Activated CD4-positive, alpha-beta T cell treated with anti-CD3 and anti-CD28 coated beads, Interleukin-2, amount 10 ng/mL, durations not matched to agents 7 days and 5 days (primary cell): Measurements from ENCODE around the gene CNOT6. TPM values are rescaled to one million over a fixed set of nuclear protein-coding genes. Genes with fewer than 3 reads are reported as not detected.

Experiments
- CTCF ChIA-PET: fragments of 350-600 bp; sonication (Branson Sonifier 250); formaldehyde crosslinking; loops from one replicate; lab custom pipeline; 2021; ENCODE audit warnings: antibody characterized with exemption; lab: Charles Lee
- POLR2A ChIA-PET: fragments of 350-600 bp; sonication (Branson Sonifier 250); formaldehyde crosslinking; loops from one replicate; lab custom pipeline; 2021; ENCODE audit warnings: antibody characterized with exemption; lab: Charles Lee
- DNase-seq: peaks from one replicate; pipeline ENCODE4 v3.0.0-alpha.2; 2020
- H3K27ac Mint-ChIP-seq: one replicate; pipeline ENCODE4 v1.8.0; 2021; ENCODE audit warnings: mild to moderate bottlenecking, moderate library complexity, mixed read lengths
- H3K27me3 Mint-ChIP-seq: one replicate; pipeline ENCODE4 v1.8.0; 2021; ENCODE audit warnings: mixed read lengths
- H3K36me3 Mint-ChIP-seq: one replicate; pipeline ENCODE4 v1.8.0; 2021; ENCODE audit warnings: low read depth, mixed read lengths
- H3K4me1 Mint-ChIP-seq: one replicate; pipeline ENCODE4 v1.8.0; 2021; ENCODE audit warnings: mixed read lengths
- H3K4me3 Mint-ChIP-seq: one replicate; pipeline ENCODE4 v1.8.0; 2021; ENCODE audit warnings: mild to moderate bottlenecking, moderate library complexity, mixed read lengths
- H3K9me3 Mint-ChIP-seq: one replicate; pipeline ENCODE4 v1.8.0; 2021; ENCODE audit warnings: mixed read lengths
- total RNA-seq, 2 experiments: library from RNA; stranded (reverse); gene quantifications; one replicate each; pipeline ENCODE4 v1.2.3, GENCODE V29; 2021

Gene CNOT6
- total RNA-seq, 2 experiments from 2014 or later, result 38.3 to 44.8 TPM

- Mint-ChIP-seq H3K36me3 (no peaks in the 10 kb centered on the region), H3K9me3 (no peaks in the 10 kb centered on the region), H3K4me1 (no peaks in the 10 kb centered on the region), H3K27ac (no peak overlapping the region), H3K4me3 (no peak overlapping the region), H3K27me3 (no peaks in the 10 kb centered on the region)
- ChIA-PET CTCF (interaction anchor here (1.2 kb wide), 1 partner anchor 13 kb away, joined by 4 read pairs; no protein-coding TSS in a partner anchor), POLR2A (no interaction called here)
- DNase-seq, result no peak
Measured at GRCh38 chr5:180611140-180611850, 117.1 kb downstream of the CNOT6 start.

GRCh38 chr5:180612683-180613082, 118.5 kb downstream of the CNOT6 start:
- Mint-ChIP-seq H3K27ac (no peak overlapping the region), H3K4me1 (no peaks in the 10 kb centered on the region), H3K9me3 (no peaks in the 10 kb centered on the region), H3K36me3 (no peaks in the 10 kb centered on the region), H3K27me3 (no peaks in the 10 kb centered on the region), H3K4me3 (no peak overlapping the region)
- ChIA-PET CTCF (no interaction called here), POLR2A (no interaction called here)
- DNase-seq, result no peak

DNA sequence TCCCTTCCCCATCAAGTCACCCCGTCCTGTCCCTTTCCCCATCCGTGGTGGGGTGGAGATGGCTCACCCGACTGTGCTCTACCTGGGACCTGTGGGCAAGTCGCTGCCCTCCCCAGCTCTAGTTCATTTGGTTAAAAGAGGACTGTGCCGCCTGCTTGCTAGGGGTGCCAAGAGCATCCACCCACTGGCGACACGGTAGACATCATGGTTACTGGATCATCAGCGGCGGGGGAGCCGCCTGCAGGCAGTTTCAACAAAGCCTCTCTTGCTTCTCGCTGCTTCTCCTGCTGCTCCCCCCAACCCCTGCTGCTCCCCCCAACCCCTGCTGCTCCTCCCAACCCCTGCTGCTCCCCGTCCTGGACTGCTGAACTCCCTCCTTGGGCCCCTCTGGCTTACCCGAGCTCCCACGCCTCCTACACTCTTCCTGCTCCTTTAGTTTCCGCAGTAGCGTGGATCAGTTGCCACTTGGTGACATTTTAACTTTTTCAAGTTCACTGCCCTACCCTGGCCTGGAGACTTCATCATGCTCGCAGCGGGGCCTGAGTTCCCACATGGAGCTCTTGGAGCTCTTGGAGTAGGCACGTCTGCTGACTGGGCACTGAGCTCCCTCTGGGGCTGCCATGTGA, 119.1 kb downstream of the CNOT6 start:
- ChIA-PET CTCF (no interaction called here), POLR2A (no interaction called here)
- H3K4me3 Mint-ChIP-seq, result no peak overlapping the region
- no peaks in the 10 kb centered on the region for H3K9me3 Mint-ChIP-seq
- no peaks in the 10 kb centered on the region for H3K36me3 Mint-ChIP-seq
- H3K27ac Mint-ChIP-seq, result no peak overlapping the region
- H3K4me1 Mint-ChIP-seq, result no peaks in the 10 kb centered on the region
- no peak for DNase-seq
- H3K27me3 Mint-ChIP-seq, result no peaks in the 10 kb centered on the region

DNA sequence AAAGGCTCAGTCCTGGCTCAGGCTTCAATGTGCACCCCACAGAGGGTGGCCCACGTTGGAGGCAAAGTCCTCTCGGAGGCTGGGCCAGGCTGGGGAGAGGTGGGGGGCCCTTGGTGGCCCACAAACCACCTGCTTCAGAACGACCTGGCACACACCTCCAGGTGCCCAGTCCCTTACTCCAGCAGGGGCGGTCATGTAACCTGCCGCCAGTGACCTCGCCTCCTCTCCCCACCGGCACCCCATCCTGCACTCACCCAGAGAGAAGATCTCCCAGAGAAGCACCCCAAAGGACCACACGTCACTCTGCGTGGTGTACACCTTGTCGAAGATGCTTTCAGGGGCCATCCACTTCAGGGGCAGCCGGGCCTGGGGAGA, 119.6 kb downstream of the CNOT6 start:
- CTCF ChIA-PET, result no interaction called here
- DNase-seq, result no peak
- Mint-ChIP-seq H3K4me1 (no peaks in the 10 kb centered on the region), H3K4me3 (no peak overlapping the region), H3K27me3 (no peaks in the 10 kb centered on the region), H3K9me3 (no peaks in the 10 kb centered on the region), H3K27ac (no peak overlapping the region), H3K36me3 (no peaks in the 10 kb centered on the region)
- POLR2A ChIA-PET, result no interaction called here

- Mint-ChIP-seq H3K27ac (no peak overlapping the region), H3K27me3 (no peaks in the 10 kb centered on the region), H3K9me3 (no peaks in the 10 kb centered on the region), H3K4me3 (no peak overlapping the region), H3K4me1 (peaks cover 6% of the 10 kb centered on the region), H3K36me3 (no peaks in the 10 kb centered on the region)
- ChIA-PET CTCF (interaction anchor here (0.9 to 1.0 kb wide), 2 partner anchors 12 kb away, joined by 3 to 4 read pairs; no protein-coding TSS in a partner anchor), POLR2A (no interaction called here)
- no peak for DNase-seq
Measured at GRCh38 chr5:180618487-180618828, 124.3 kb downstream of the CNOT6 start.

DNA sequence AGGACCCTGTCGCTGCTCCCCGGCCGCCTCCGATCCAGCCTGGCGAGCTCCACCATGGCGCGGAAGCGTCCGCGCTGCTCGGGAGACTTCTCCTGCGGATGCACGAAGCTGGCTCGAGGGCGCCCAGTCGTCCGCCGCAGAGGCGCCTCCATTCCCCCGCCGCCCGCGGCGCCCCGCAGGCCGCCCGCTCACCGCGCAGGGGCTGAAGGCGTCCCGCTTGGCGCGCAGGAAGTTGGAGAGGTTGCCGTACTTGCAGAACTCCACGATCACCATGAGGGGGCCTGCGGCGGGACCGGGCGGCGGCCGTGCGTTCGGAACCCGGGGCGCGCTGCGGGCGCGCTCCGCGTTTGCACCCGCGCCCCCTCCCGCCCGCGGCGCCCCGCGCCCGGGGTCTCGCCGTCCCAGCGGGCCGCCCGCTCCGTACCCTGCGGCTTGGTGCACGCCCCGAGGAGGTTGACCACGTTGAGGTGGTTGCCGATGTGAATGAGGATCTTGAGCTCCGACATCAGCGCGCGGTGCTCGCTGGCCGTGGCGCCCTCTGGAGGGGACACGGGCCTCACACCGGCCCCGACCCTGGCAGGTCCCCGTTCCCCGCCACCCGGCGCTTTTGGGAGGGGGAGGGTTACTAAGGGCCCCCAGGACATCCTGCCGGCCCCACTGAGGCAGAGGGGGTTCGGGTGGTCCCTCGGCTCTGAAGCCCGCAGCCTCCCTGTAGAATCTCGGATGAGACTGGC, 124.8 kb downstream of the CNOT6 start:
- no peak overlapping the region for H3K27ac Mint-ChIP-seq
- H3K4me3 Mint-ChIP-seq, result no peak overlapping the region
- CTCF ChIA-PET, result interaction anchor here (0.9 to 1.0 kb wide), 2 partner anchors 11 to 12 kb away, joined by 3 to 4 read pairs; no protein-coding TSS in a partner anchor
- peaks cover 8% of the 10 kb centered on the region for H3K4me1 Mint-ChIP-seq
- H3K36me3 Mint-ChIP-seq, result no peaks in the 10 kb centered on the region
- peak; percentile 33 for DNase-seq
- no peaks in the 10 kb centered on the region for H3K27me3 Mint-ChIP-seq
- H3K9me3 Mint-ChIP-seq, result no peaks in the 10 kb centered on the region
- POLR2A ChIA-PET, result no interaction called here

- Mint-ChIP-seq H3K9me3 (no peaks in the 10 kb centered on the region), H3K4me1 (peaks cover 8% of the 10 kb centered on the region), H3K27me3 (no peaks in the 10 kb centered on the region), H3K4me3 (no peak overlapping the region), H3K36me3 (no peaks in the 10 kb centered on the region), H3K27ac (no peak overlapping the region)
- no peak for DNase-seq
- ChIA-PET CTCF (interaction anchor here (0.9 to 1.0 kb wide), 2 partner anchors 11 to 13 kb away, joined by 3 to 4 read pairs; no protein-coding TSS in a partner anchor), POLR2A (no interaction called here)
Measured at GRCh38 chr5:180619563-180619915, 125.4 kb downstream of the CNOT6 start.

- Mint-ChIP-seq H3K27me3 (no peaks in the 10 kb centered on the region), H3K9me3 (no peaks in the 10 kb centered on the region), H3K4me1 (peaks cover 8% of the 10 kb centered on the region), H3K27ac (no peak overlapping the region), H3K36me3 (no peaks in the 10 kb centered on the region), H3K4me3 (no peak overlapping the region)
- POLR2A ChIA-PET, result no interaction called here
- DNase-seq, result no peak
- CTCF ChIA-PET, result no interaction called here
Measured at GRCh38 chr5:180620014-180620413, 125.8 kb downstream of the CNOT6 start.

DNA sequence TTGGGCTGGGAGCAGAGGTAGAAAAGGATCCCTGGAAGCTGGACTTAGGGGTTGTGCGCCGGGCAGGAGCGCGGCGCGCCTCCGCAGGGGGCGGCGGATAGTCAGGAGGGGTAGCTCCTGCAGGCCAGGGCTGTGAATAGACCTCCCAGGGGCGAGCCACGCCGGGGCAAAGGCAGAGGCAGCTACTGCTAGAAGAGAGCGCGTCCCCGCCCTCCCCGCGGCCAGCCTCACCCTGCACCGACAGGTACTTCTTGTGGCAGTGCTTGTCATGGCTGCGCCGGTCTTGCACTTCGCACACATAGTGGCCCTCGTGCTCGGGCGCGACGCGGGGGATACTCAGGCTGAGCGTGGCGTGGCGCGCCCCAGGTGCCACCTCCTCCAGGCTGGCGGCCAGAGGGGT, 127.1 kb downstream of the CNOT6 start:
- H3K27me3 Mint-ChIP-seq, result no peaks in the 10 kb centered on the region
- H3K9me3 Mint-ChIP-seq, result no peaks in the 10 kb centered on the region
- no peak overlapping the region for H3K27ac Mint-ChIP-seq
- no peaks in the 10 kb centered on the region for H3K36me3 Mint-ChIP-seq
- no peak for DNase-seq
- ChIA-PET CTCF (no interaction called here), POLR2A (no interaction called here)
- H3K4me1 Mint-ChIP-seq, result peaks cover 8% of the 10 kb centered on the region
- no peak overlapping the region for H3K4me3 Mint-ChIP-seq

DNA sequence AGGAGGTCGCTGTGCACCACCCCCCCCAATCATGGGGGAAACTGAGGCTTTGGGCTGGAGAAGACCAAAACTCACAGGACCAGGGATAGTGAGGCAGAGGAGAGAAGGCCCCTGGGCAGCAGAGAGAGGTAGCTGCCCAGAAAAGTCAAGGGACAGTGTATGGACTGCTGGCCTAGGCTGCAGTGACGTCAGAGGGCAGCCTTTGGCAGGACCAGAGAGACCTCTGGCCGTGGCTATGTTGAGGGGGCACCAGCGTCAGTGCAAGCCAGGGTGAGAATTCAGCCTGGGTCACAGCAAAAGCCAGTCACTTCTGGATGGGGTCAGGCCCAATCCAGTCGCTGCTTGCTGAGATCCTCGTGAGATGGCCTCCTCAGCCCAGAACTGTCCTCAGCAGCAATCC, 128.7 kb downstream of the CNOT6 start:
- Mint-ChIP-seq H3K9me3 (no peaks in the 10 kb centered on the region), H3K4me1 (peaks cover 8% of the 10 kb centered on the region), H3K27ac (no peak overlapping the region), H3K4me3 (no peak overlapping the region), H3K27me3 (no peaks in the 10 kb centered on the region), H3K36me3 (no peaks in the 10 kb centered on the region)
- DNase-seq, result no peak
- ChIA-PET POLR2A (no interaction called here), CTCF (no interaction called here)

GRCh38 chr5:180623411-180623834, 129.2 kb downstream of the CNOT6 start:
- DNase-seq, result no peak
- Mint-ChIP-seq H3K9me3 (no peaks in the 10 kb centered on the region), H3K4me1 (peaks cover 8% of the 10 kb centered on the region), H3K36me3 (no peaks in the 10 kb centered on the region), H3K27me3 (no peaks in the 10 kb centered on the region), H3K27ac (no peak overlapping the region), H3K4me3 (no peak overlapping the region)
- CTCF ChIA-PET, result no interaction called here
- POLR2A ChIA-PET, result no interaction called here

- Mint-ChIP-seq H3K4me1 (peaks cover 8% of the 10 kb centered on the region), H3K27me3 (no peaks in the 10 kb centered on the region), H3K27ac (peak overlapping the region; percentile 31), H3K36me3 (no peaks in the 10 kb centered on the region), H3K4me3 (no peak overlapping the region), H3K9me3 (no peaks in the 10 kb centered on the region)
- DNase-seq, result no peak
- CTCF ChIA-PET, result interaction anchor here (0.7 to 1.1 kb wide), 2 partner anchors 13 to 60 kb away, joined by 3 to 4 read pairs; no protein-coding TSS in a partner anchor
- POLR2A ChIA-PET, result no interaction called here
Measured at GRCh38 chr5:180623844-180624243, 129.7 kb downstream of the CNOT6 start.

DNA sequence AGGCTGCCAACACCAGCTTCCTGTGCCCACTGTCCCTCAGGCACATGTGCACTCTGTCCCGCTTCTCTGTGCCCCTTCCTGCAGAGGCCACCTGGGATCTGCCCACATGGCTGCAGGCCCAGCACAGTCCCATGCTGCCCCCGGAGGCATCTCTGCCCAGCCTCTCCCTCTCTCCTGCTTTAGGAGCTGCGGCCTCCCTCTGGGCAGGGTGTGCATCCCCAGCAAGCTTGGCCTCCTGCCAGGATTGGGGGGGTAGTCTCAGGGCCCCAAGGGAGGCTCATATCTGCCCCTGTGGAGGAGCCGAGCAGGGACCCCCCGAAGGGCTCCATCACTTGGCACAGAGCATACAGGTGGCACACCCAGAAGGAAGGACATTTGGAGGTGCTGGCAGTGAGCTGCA, 130.4 kb downstream of the CNOT6 start:
- ChIA-PET CTCF (interaction anchor here (0.7 to 1.1 kb wide), 2 partner anchors 13 to 59 kb away, joined by 3 to 4 read pairs; no protein-coding TSS in a partner anchor), POLR2A (no interaction called here)
- Mint-ChIP-seq H3K9me3 (no peaks in the 10 kb centered on the region), H3K36me3 (no peaks in the 10 kb centered on the region), H3K27ac (peak overlapping the region; percentile 54), H3K4me3 (no peak overlapping the region), H3K27me3 (no peaks in the 10 kb centered on the region), H3K4me1 (peaks cover 8% of the 10 kb centered on the region)
- no peak for DNase-seq
